Stimulated activated naive CD4-positive, alpha-beta T cell treated with Interleukin-2 at 50 U/mL for 16 hours (primary cell): Measurements from ENCODE around the gene GPM6B.

Experiments used
- DNase-seq: peaks from one replicate; lab custom pipeline; 2025; lab: John Stamatoyannopoulos, UW

GPM6B gene

DNA sequence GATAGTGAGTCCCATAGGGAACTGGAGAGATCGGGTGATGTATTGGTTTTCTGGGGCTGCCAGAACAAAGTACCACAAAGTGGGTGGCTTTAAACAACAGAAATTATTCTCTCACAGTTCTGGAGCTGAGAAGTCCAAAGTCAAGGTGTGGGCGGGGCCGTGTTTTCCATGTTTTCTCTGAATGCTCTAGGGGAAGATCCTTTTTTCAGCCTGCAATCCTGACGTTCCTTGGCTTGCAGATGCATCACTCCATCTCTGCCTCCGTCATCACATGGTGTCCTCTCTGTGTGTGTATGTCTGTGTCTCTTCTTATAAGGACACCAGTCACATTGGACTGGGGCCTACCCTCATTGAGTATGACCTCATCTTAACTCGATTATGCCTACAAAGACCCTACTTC, 7.9 kb upstream of the GPM6B start:
- no peak for DNase-seq

DNA sequence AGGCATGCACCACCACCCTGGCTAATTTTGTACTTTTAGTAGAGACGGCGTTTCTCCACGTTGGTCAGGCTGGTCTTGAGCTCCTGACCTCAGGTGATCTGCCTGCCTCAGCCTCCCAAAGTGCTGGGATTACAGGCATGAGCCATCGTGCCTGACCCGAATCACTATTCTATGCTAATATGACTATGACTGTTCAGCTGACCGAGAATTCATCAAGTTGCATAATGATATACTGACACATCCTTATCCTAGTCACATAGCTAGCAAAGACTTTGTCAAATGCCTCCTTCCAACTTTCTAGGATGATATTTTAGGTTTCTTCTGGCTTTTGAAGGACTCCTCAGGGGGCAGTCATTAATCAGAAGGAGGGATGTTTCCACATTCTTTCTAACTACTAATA, 4.8 kb upstream of the GPM6B start:
- no peak for DNase-seq

DNA sequence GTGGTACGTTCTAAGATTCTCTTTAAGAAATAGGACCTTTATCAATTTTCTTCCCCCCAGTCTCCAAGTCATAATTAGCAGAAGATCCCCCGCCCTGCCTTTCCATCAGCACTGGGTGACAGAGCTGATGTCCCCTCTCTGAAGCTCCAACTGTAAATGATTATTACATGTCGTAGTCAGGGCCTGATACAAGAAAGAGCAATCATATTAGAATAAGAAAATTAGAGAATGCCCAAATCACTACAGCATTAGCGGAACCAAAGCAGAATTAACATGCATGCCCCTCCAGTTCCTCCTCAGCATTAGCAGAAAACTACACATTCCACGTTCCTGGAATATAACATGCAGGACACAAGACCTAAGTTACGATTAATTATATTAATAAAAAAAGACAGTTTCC, 717 bp downstream of the GPM6B start:
- no peak for DNase-seq

DNA sequence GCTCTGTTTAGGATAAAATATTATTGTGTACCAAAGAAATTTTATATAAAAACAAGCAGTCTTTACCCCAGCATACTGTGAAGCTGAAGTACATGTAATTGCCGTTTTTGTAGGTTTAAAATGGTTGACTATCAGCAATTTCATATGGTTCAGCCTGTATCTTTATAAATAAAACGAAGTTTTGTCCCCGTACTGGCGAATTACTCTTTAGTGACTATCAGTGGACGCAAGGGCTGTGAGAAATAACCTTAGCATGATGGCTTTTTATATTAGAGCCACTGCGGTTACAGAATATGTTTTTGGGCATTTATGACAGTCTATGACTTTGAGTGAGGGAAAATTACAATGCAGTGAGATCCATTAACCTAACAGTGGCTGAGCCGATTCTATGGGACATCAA, 1.2 kb downstream of the GPM6B start:
- DNase-seq = no peak

DNA sequence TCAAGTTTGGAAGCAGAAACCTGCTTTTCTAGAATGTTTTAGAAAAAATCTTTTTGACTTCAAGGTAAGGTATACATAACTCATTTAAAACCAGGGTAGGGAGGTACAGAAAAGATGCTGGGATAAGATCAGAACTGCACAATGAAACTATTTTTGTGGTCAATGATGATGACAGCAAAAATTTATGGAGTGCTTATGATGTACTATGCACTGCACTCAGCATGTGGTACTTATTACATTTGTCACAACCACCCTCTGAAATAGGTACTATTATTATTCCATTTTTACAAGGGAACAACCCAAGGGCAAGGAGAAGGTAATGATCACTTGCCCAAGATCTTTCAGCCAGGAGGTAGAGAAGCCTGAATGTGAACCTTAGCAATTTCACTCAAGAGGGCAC, 8.0 kb downstream of the GPM6B start:
- DNase-seq = no peak

DNA sequence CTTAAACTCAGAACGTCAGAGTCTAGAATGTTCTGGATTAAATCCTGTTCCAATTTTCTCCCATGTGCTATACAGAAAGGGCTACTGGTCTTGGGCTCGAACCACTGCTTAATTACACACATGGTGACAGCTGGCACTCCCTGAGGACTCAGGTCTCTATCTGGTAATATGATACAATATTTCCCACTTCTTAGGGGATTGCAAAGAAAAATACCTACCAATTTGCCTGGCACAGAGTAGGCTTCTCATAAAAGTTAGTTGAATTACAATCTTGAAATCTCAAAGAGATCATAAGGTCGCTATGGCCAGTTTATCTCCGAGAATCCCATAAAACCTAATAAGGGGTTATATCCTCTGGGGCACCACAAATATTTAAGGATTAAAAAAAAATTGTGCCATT, 8.6 kb downstream of the GPM6B start:
- DNase-seq = no peak

DNA sequence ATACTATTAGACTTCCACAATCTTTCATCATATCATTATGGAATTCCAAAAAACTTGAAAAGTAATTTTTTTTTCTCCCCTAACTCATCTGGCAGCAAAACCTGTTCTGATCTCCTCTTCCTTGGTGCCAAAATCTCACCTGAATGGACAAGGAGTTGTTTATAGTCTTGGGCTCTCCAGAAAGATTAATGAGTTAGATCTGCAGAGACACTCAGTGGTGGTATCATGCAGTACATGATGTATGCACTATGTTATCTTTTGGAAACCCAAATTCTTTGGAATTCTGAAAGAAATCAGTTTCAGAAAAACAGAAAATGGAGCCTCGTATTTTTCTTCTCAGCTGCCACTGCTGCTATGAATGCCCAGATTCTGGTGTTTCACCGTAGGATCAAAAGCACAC, 11.7 kb downstream of the GPM6B start:
- DNase-seq = no peak

DNA sequence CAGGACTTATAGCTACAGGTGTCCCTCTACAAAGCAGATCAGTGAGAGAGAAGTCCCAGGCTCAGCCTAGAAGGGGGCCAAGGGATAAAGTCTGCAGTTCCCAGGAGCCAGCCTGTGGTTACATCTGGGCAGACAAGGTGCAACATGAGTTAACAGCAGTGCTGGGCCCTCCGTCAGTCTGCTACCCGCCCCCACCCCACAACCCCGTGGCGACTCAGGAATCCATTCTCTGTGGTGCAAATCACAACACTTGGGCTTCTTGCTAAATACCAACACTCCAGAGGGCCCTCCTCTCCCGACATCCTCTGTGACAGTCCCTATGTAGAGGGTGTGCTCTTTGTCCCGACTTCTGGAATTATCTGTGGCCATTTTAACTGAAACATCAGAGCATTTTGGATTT, 13.8 kb downstream of the GPM6B start:
- no peak for DNase-seq

DNA sequence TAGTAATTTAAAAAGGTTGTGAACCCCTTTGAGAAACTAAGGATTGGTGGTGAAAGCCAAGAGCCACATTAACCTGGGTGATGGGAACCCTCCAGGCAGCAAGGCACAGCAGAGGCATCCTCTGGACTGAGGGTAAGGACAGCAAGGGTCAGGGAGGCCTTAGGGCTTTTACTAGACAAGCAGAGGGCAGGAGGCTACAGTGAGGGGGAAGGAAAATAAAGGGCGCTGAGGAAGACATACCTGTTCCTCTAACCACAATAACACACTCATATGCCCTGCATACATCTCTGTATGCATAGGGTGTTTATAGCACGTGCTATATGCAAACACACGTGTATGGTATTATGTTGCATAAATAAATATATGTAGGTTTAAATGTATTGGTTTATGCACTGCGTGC, 18.7 kb downstream of the GPM6B start:
- no peak for DNase-seq

DNA sequence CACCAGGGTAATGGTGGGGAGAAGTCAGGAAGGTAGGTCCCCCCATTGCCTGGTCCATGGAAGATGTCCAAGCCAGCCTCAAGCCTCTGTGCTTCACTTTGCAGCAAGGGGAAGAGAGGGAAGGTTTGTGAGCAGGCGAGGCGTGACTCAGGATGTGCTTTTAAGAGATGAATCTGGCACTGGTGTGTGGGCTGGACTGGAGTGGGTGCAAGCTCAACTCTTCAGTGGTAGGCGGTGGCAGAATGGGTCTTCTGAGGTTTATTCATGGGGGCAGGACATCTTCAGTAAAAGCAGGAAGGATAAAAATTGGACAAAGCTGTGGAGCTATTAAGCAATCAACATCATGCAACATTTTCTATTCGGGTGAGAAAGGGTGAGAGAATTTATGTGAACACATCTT, 19.4 kb downstream of the GPM6B start:
- DNase-seq = no peak

DNA sequence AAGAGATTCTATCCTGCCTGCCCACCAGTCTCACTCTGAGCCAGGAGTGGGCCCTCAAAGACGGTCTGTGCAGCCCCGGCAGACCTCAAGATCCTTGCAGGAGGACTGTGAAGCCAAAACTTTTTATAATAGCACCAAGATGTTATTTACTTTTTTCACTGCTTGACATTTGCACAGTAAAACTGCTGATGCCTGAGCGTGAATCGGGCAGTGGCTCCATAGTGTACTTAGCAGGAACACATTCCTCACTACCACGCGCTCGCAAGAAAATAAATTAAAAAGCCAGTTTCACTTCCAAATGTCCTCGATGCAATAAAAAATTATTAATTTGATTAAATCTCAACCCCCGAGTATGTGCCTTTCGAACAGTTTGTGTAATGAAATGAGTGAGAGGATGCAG, 22.5 kb downstream of the GPM6B start:
- no peak for DNase-seq

DNA sequence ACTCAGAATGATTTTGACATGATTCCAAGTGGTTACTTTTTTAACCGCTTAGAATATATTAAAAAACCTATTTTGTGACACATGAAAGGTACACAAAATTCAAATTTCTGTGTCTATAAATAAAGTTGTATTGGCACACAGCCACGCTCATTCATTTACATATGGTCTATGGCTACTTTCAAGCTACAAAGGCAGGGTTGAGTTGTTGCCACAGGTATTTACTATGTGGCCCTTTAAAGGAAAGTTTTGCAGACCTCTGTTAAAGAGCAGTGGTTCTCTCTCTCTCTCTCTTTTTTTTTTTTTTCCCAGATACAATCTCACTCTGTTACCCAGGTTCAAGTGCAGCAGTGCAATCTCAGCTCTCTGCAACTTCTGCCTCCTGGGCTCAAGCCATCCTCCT, 23.0 kb downstream of the GPM6B start:
- no peak for DNase-seq

DNA sequence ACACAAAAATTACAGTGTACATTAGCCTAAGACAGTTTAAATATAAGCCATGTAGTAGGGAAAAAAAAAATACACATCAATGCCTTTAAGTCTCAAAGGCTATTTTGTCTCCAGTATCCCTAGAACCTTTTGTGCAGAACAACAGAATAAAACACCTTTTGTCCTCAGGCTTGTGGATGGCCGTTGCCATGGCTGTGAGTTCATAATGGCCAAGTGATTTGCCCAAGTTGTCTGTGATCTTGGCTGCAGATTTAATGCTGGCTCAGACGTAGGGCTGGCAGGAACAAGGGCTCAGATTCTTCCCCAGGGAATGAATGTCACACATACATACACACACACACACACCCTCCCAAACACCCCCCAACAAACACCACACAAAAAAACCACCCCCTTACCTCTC, 25.3 kb downstream of the GPM6B start:
- DNase-seq = no peak

DNA sequence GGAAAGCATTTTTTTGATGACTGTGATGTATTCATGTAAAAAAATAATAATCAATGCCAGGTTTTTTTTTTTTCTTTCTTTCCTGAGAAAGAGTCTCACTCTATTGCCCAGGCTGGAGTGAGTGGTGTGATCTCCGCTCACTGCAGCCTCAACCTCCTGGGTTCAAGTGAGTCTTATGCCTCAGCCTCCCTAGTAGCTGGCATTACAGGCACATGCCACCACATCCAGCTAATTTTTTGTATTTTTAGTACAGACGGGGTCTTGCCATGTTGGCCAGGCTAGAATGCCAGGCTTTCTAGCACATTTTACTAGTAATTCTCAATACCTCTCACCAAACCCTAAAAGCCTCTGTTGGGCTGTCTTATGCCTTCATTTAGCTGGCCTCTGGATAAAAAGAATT, 25.7 kb downstream of the GPM6B start:
- DNase-seq = no peak

DNA sequence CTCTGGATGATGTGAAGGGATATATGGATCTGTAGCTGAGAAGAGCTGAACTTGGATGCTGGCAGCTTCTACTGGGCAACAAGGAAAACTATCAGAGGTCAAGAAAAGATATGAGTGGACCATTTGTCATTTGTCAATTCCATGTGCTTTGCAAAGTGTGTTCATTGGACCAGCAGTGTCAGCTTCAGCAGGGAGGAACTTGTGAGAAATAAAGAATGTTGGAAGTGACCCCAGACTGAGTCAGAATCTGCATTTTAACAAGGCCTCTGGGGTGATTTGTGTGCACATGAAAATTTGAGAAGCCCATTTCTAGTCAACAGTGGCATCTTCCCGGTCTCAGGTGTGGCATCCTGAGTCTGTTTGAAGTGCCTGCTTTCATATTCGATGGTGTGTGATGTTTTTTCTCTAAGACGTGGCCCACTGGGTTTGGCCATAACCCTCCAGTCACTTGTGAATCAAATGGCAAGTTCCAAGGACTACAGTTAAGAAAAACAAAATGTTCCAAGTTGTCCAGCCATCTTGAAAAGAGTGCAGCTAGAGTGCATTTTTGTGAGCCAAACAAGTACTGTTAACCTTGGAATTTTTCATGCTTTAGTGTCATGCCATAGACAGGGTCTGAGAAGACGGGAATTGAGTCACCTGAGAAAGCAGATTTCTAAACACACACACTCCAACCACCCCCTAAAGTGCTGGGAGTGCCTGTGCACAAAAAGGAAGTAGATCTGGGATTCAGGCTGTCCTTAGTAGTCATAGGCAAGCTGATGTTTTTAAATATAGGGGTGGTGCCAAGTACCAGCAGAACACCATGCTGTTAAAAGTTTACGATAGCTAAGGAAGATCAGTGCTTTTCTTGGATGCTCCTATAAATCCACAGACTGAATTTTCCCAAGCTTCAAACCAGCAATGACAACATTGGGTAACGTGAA, 26.4 kb downstream of the GPM6B start:
- no peak for DNase-seq

DNA sequence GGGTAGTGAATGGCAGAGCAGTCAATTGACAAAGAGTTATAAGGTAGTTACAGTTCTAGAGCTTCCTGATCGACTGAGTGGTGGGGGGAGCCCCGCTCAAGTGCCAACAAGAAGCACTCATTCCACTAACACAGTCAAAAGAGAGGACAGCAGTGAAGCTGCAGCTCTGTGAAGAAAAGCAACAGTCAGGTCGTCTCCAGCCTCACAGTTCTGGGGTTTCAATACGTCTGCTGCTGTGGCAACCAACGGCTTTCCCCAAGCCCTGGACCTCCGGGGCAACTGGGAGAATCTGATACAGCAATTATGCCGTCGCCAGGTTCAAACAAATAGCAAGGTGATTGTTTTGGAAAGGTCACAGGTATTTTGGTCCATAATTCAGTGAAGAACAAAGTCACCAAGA, 30.8 kb downstream of the GPM6B start:
- DNase-seq = no peak

DNA sequence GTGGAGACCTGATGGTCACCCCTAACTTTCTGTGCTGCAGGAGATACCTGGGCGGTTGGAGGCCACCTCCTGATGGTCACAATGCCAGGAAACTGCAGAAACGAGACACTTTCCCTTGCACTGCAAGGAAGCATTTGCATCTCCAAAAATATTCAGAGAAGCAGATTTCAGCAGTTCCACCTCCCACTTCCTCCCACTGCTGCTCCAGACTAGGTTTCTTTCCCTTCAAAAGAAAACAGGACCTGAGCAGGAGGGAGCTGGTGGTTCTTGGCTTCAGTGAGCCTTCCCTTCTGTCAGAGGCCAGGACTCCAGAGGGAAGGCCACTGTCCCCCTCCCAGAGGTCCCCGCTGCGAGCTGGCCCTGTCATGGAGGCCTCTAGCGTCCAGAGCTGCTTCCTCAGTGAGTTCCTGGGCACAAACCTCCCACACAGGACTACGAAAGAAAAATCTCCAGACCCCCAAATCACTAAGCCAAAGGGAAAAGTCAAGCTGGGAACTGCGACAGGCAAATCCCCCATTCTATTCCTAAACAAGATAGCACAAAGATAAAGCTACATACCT, 35.9 kb downstream of the GPM6B start:
- no peak for DNase-seq

DNA sequence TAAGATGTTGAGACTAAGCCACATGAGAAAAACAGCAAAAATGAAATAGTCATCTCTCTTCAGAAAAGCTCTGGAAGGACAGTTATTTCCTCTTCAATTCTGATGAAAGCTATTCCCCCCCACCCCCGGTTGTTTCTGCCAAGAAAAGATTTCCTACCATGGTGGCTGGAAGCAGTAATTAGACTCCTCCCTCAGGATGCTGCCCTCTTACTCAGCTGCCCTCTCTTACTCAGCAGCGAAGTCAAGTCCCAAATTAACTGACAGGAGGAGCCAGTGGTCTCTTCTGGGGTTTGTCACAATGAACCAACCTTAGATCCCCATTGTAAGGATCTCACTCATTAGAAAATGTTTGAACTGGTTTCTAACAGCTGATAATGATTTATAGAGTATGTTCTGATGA, 38.0 kb downstream of the GPM6B start:
- no peak for DNase-seq

DNA sequence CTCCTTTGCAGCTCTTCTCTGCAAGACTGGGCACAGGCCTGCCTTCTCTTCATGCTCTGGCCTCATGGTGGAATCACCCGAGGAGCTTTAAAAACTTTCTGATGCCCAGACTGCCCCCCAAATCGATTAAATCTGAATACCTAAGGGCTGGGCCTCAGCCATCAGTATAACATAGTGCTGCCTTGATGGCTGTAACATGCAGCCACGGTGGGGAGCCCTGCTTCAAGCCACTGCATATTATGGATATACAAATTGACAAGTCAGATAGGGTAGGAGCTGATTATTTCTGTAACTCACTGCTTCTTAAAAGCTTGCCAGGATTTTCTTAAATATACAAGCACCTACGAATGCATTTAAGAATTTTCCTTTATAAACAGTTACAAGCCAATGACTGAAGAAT, 40.5 kb downstream of the GPM6B start:
- no peak for DNase-seq

DNA sequence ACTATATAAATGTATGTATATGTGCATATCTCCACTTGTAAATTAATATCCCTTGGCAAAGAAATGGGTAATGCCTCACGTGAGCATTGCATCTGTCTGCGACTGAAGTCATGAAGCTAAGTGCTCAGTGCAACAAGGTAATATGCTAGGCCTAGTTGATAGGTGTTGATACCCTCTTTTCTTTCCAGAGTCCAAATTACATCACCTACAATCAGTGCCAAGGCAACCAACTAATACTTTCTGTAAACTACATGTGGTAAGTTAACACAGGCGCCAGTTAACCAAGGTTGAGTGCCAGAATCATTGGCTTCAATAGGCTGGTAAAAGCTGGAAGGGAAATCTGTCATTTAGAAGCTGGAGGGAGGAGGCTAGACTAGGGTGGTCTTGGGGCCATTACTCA, 41.1 kb downstream of the GPM6B start:
- DNase-seq = no peak

DNA sequence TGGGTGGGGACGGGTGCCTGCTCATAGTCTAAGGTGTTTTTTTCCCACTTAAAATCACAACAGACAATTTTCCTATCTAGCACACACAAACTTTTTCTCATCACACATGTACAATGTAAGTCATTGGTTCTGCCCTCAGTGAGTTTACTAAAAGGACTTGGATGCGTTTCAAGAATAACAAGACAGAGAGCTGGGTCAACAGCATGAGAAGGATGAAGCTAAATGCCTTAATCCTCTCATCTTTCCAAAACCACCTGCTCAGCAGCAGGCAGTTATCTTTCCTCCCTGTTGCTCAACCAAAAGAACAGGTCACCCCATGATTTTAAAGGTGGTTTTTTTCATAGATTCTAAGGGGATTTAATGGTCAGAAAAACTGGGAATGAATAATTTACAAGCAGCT, 42.2 kb downstream of the GPM6B start:
- DNase-seq = no peak

DNA sequence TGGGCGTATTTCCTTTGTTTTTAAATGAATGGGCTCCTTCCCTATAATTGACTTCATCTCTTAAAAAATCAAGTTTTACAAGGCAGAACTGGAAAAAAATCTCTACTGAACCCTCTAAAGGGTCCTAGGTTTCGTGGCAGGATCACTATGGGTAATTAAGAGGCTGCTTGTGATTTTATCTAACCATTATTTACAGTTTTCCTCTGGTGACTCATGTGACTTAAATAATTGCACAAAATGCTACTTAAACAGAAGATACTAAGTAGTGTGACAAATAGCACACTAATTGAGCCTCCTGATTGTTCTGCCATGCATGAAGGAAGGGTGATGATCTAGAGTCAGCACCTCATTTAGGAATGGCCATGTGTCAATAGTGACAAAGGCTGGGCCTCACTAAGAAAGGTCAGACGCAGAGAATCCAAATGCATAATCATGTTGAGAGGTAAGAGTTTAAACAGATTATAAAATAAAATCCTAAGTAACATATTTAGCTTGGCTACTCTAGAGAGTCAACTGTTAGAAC, 46.8 kb downstream of the GPM6B start:
- DNase-seq = no peak

DNA sequence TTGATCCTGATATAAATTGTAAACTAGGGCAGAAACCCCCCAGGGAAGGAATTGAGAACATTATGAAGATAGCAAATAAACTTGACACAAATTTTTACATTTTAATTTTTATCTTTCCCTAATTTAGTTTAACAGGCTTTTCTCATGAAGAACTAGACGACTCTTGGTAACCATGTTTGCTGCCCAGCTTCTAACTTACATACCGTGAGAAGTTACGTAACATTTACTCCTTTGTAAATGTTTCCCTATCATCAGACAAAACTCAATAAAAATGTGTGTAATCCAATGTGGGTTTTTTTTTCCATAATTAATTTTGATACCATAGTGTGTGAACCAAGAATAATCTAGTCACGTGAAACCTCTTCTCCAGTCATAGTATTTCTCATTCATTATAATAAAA, 48.0 kb downstream of the GPM6B start:
- no peak for DNase-seq

DNA sequence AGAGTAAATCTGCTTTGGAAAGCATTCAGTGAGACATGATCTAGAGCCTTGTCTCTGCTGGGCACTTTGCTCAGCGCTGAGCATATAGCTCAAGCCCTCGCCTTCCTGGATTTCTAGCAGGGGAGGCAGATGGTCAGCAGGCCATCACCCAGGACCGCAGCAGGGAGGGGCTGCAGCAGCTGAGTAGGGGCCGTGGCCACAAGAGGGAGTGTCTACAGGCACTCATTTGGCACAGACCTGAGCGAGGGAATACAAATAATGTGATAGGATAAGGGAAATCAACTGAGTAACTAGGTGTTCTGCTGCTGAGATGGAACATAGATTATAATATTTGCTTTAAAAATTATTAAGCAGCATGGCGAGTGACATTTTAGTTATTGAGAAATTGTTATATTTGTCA, 52.1 kb downstream of the GPM6B start:
- no peak for DNase-seq
